ENCODE results near the gene RPS21. TPM values are rescaled to one million over a fixed set of nuclear protein-coding genes. Genes with fewer than 3 reads are reported as not detected.

Gene RPS21
- total and polyA plus RNA-seq, 2 of the 13 experiments (the other 11 are each of a cell fraction or from before 2014, with no cell fraction given), result 2,647 to 11,063 TPM

GRCh38 chr20:62396367-62397239, 9.7 kb downstream of the RPS21 start:
- no TSS peak for BruUV-seq (replicated peaks)
- Histone ChIP-seq H3K4me1 (ENCODE audit: insufficient read depth, low read length) (no peaks in the 10 kb centered on the region), H3K9me3 (ENCODE audit: low read length) (no peaks in the 10 kb centered on the region), H2AFZ (ENCODE audit: low read length) (no peak overlapping the region), H3K4me3 (replicated peaks in 1 of 3; ENCODE audit: insufficient read depth in 1 of 3, low read depth in 2 of 3, low read length in 3 of 3) (no peak overlapping the region), H3K79me2 (ENCODE audit: insufficient read depth, low read length) (no peaks in the 10 kb centered on the region), H3K4me2 (ENCODE audit: low read depth, low read length) (no peak overlapping the region), H3K27ac (ENCODE audit: extremely low read length, insufficient read depth, low read length) (no peak overlapping the region), H4K20me1 (ENCODE audit: insufficient read depth, low read length) (no peaks in the 10 kb centered on the region), H3K9ac (ENCODE audit: insufficient read depth, low read depth, low read length) (no peak overlapping the region), H3K36me3 (replicated peaks in 1 of 2; ENCODE audit: control insufficient read depth in 1 of 2, insufficient read depth in 2 of 2, low read length in 2 of 2) (peaks cover 4 to 9% of the 10 kb centered on the region in 2 experiments; a peak in 4 of 5 replicates), H3K27me3 (ENCODE audit: control insufficient read depth in 1 of 2, insufficient read depth in 2 of 2, low read length in 2 of 2) (no peaks in the 10 kb centered on the region)
- no peak for ATAC-seq
- in situ Hi-C loops (cut with HindIII; ENCODE audit: extremely low pct_ligation_motif_present, low pct_unique_long_range_greater_than_20kb), result no loop called here
- POLR2A ChIA-PET, result no interaction called here
- intact Hi-C loops (cut with micrococcal nuclease; ENCODE audit: unreplicated experiment), result no loop called here
- no peak for DNase-seq (ENCODE audit: low spot score)
- CTCF ChIA-PET (ENCODE audit: low intra/inter-chr PET ratio, low total read pairs), result interaction anchor here (1.5 kb wide), 1 partner anchor 9 kb away, joined by 6 read pairs; no protein-coding TSS in a partner anchor
- 94% methylated on average over 33 of the region's 35 CpGs for WGBS (ENCODE audit: low lambda C conversion rate)
- no peak for FAIRE-seq
- TF ChIP-seq SNRNP70 (IDR thresholded peaks at IDR 0.05; ENCODE audit: low read depth, low read length), result no peak
- TF ChIP-seq HNRNPL (IDR thresholded peaks at IDR 0.05; ENCODE audit: low read depth, low read length), result 0 out of 2 replicates have a peak, but pooled peaks have one; percentile 68
- no peak for TF ChIP-seq SMARCE1 (IDR thresholded peaks at IDR 0.05; ENCODE audit: borderline replicate concordance)
- TF ChIP-seq ZNF563 (CRISPR knock-in tag; IDR thresholded peaks at IDR 0.05), result no peak
- 0 out of 2 replicates have a peak, but pooled peaks have one; percentile 5 for TF ChIP-seq ZNF318 (CRISPR knock-in tag; IDR thresholded peaks at IDR 0.05)
- no peak for TF ChIP-seq ZSCAN5A (CRISPR knock-in tag; IDR thresholded peaks at IDR 0.05; ENCODE audit: borderline replicate concordance)
- TF ChIP-seq HBP1 (CRISPR knock-in tag; IDR thresholded peaks at IDR 0.05; ENCODE audit: low read depth), result no peak
- TF ChIP-seq KLF6 (CRISPR knock-in tag; IDR thresholded peaks at IDR 0.05), result no peak
- no peak for TF ChIP-seq ELF4 (CRISPR knock-in tag; IDR thresholded peaks at IDR 0.05; ENCODE audit: borderline replicate concordance)
- TF ChIP-seq IKZF5 (CRISPR knock-in tag; IDR thresholded peaks at IDR 0.05), result no peak

Measured in HepG2 (cell line).